Measurements from ENCODE around the gene CRYL1.

- TF ChIP-seq POLR2A (IDR thresholded peaks at IDR 0.05) (no peak), CTCF (IDR thresholded peaks at IDR 0.05) (peak in 4 of 6 experiments; percentile 21 to 48 (median 34))
Observed at GRCh38 chr13:20489185-20489820, 36.4 kb downstream of the CRYL1 start.

Data from adrenal gland (tissue), 5 donors.